HG03066 (cell line): Measurements from ENCODE around the gene GLCE.
"Not testable (repeated sequence)": the region's sequence is repeated elsewhere in the genome, so short reads cannot be mapped to it uniquely, and the experiment has no call there.

Experiments used
- ATAC-seq: cut with Tn5 transposase; IDR thresholded peaks from one replicate; pipeline ENCODE4 v1.9.1; 2021; ENCODE audit warnings: low read depth; ENCODE audit not compliant: unreplicated experiment

Gene GLCE

DNA sequence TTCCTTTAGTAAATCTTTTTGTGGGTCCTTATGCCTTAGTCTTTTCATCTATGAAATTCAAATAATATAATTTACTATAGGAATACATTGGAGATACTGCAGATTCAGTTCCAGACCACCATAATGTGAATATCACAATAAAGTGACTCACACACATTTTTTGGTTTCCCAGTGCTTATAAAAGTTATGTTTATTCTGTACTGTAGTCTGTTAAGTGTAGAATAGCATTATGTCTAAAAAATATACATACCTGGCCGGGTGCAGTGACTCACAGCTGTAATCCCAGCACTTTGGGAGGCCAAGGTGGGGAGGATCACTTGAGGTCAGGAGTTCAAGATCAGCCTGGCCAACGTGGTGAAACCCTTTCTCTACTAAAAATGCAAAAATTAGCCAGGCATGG, 84.4 kb downstream of the GLCE start:
- no peak for ATAC-seq

DNA sequence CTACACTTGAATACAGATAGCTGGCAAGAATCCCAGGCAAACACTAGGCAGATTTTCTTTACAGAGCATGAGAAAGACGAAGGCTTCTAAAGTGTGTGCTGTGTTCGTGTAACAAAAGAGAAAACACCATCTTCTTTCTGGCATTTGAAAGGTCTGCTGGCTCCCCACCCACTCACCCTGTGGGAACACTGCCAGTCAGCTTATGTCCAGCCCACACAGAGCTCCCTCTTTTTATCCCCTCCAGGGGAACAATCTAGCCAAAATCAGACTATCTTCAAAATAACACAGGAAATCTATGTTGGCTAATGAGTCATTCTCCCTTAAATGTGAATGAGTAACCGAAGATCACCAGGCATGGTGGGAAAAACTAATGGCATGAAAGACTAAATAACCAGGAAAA, 92.7 kb downstream of the GLCE start:
- no peak for ATAC-seq

DNA sequence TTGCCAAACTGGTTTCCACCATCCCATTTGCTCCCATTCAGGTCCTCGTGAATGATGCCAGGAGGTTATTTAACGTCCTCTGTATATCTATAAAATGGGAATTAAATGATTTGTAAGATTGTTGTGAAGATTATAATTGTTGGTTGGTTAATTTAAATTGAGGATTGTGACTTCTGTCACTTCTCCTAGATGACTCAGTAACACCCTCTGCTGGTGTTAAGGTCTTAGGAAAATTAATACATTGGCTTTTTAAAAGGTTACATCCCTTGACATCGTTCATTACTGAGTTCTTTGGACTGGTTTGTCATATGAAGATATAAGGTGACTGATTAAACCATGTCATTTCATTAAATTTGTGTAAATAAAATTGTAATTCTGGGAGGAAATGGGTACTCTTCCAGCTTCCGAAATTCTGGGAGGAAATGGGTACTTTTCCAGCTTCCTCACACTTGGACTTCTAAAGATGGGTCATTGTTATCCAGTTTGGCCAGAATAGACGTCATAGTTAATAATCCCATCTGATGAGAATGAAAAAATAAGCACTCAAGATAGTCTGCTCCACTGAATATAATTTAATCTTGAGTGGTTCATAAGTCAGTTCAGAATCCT, 105.0 kb downstream of the GLCE start:
- no peak for ATAC-seq

- no peak for ATAC-seq
Observed at GRCh38 chr15:69271217-69271616, 110.8 kb downstream of the GLCE start.

- ATAC-seq = no peak
Observed at GRCh38 chr15:69272139-69272538, 111.7 kb downstream of the GLCE start.

DNA sequence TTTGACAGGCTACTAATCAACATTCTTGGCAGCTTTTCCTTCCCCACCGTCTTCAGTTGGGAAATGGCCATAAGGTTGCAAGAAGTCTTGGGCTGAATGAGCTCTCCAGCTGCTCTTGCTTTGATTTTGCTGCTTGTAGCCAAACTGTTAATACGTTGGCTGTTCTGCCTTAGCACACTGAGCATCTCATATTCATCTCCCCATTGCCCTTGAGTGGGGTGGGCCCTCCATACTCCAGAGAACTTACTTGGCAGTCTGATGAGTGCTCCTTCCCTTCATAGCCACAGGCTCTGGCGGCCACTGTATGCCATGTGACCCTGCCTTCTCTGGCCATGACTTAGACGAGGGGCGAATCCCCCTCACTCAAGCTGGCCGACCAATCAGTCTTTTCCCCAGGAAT, 112.5 kb downstream of the GLCE start:
- ATAC-seq = no peak

- no peak for ATAC-seq
Observed at GRCh38 chr15:69275074-69275670, 114.7 kb downstream of the GLCE start.

DNA sequence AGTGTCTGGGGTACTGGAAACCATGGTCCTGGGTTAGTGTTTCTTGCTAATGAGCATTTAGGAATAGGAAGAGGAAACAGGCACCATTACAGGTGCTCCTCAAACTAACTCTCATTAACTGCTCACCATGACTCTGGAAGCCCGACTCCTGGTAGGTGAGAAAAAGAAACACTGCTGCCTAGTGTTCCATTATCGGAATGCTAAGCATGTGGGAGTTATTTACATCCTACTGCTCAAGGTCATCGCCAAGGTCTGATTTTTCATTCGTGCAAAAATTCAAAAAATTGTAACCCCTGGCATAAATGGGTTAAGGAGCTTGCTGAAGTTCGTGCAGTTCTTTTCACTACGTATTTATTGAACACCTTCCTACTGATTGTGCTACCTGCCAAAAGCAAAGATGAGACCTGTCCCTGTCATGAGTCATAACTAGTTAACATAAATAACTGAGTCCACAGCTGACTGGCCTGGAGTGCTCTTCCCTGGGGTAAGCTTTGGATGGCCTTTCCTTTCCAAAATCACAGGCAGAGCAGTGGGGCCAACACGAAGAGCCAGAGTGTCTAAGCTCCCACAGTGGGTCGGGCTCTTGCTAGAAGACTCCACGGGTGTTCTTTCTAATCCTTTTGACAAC, 115.6 kb downstream of the GLCE start:
- ATAC-seq = no peak

DNA sequence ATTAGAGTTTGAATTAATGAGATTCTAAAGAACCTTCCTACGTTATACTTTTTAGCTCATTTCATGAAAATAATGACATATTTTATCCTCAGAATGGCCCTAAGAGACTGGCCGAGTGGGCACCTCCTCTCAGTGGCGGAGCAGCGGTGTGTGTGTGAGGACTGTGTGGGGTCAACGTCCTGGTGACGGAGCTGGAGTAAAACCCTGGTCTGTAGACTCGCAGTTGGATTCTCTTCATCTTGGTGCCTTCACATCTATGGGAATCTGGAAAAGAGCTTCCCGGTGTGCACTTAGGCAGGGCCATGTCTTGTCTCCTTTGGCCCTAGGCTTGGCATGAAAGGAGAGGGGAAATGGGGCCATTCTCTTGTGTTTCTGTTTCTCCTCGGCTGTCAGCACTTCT, 116.9 kb downstream of the GLCE start:
- ATAC-seq = no peak

DNA sequence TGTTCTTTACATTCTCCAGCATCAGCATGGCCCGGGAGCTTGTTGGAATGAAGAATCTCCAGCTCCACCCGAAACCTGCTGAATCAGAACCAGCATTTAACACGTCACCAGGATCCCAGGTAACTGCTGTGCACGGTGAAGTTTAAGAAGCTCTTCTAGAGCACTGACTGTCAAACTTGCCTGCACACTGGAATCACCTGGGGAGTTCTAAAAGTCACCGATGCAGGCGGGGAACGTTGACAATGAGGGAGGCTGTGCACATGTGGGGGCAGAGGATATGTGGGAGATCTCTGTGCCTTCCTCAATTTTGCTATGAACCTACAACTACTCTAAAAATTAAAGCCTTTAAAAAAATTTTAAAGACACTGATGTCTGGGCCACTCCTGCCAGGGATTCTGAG, 119.2 kb downstream of the GLCE start:
- no peak for ATAC-seq

DNA sequence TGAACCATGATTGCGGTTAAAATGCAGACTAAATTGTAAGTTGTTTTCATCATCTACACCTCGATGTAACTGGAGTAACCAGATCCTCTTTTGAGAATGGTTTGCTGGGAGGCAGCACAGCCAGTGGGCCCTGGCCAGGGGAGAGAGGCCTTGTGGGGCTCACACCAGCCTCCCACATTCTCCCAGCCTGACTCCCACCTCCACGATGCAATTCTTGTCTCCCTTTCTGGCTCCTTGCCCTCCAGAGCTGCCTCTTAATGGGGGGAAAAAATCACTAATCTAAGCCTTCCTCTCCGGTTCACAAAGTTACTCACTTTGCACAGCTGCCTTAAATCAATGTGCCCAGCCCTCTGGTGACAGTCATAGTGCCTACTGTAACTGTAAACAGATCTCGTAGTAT, 120.3 kb downstream of the GLCE start:
- no peak for ATAC-seq

DNA sequence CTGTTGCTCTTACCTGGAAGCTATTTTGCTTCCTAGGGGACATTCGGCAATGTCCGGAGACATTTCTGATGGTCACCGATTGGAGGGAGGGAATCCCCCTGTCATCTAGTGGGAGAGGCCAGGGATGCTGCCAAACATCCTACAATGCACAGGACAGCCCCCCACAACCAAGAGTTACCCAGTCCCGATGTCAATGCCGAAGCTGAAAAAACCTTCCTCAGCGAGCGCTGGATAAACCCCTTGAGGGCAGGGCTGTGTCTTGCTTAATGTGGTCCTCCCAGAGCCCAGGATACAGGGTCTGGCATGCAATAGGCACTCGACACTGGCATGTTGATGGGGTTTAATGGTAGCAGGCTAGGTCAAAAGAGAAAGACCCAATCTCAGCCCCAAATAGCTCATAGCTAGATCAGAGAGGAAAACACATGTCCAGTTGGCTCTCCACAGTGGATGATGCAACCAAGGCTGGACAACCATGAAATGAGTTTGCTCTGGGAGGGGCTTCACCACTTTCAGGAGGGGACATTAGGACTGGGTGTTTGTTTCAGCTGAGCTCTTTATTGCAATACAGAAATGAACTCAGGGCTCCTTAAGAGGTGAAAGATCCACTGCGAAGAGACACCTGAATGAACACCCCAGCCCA, 121.8 kb downstream of the GLCE start:
- ATAC-seq = no peak

DNA sequence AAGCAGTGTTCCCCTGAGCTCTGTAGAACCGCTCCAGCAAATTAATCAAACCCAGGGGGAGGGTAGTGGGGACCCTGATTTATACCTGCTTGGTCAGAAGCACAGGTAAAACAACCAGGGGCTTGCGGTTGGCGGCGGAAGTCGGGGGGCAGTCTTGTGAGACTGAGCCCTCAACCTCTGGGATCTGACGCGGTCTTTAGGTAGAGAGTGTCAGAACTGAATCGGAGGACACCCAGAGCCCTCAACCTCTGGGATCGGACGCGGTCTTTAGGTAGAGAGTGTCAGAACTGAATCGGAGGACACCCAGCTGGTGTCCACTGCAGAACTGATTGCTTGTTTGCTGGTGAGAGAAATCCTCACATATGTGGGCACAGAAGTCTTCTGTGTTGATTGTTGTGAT, 125.4 kb downstream of the GLCE start:
- no peak for ATAC-seq

- ATAC-seq = no peak
Observed at GRCh38 chr15:69288011-69288410, 127.6 kb downstream of the GLCE start.

DNA sequence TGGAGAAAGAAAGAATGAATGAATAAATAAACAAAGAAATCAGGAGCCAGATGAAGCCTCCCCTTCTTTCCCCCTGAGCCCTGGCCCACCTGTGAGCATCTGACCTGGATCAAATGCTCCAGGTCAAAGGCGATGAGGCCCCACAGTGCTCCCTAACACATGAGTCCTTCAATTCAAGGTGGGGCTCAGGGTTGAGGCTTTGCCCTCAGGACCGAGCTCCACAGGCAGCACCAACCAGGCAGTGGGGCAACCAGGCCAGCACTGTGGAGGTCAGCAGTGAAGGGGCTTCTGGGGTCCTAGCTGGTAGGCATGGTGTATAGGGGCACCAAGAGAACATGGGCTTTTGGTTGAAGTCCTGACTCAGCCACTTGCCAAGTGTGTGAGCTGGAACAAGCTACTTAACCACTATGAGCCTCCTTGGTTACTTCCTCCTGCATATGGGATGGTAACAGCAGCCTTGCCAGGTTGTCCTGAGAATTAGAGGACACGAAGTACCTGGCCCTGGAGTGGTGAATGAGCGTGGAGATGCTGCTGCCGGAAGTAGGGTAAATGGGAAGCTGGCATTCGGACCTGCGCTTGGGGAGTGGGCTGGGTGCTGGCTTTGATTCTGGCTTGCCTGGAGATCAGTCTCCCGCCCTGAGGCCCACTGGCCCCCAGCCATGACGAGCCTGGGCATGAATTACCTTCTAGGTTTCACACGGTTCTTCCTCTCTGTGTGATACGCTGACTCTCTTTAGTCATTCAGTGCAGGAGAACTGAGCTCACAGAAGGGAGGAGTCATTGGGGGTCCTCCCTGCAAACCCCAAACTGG, 128.3 kb downstream of the GLCE start:
- ATAC-seq = no peak

GRCh38 chr15:69289342-69290146, 129.1 kb downstream of the GLCE start:
- ATAC-seq = no peak

GRCh38 chr15:69290346-69291164, 130.1 kb downstream of the GLCE start:
- no peak for ATAC-seq

- not testable (repeated sequence) for ATAC-seq
Observed at GRCh38 chr15:69291651-69292050, 131.2 kb downstream of the GLCE start.

- ATAC-seq = no peak
Observed at GRCh38 chr15:69292826-69293420, 132.5 kb downstream of the GLCE start.
